H9 (cell line): ENCODE data around the gene CERS3. TPM values are rescaled to one million over a fixed set of nuclear protein-coding genes. Genes with fewer than 3 reads are reported as not detected.

Experiments used
- DNase-seq: peaks from one replicate; pipeline ENCODE4 v3.0.0-alpha.2; 2017
- H2AFZ ChIP-seq: one replicate; pipeline ENCODE4 v1.6.1; 2013; ENCODE audit warnings: mild to moderate bottlenecking, low read length, control low read depth, moderate library complexity
- H2AK5ac ChIP-seq: 2 replicates; pipeline ENCODE4 v1.6.1; 2013; ENCODE audit warnings: low read length, control low read depth, mixed read lengths; ENCODE audit not compliant: insufficient read length
- H2BK120ac ChIP-seq: one replicate; pipeline ENCODE4 v1.6.1; 2013; ENCODE audit warnings: low read depth, mild to moderate bottlenecking, low read length, control low read depth, inconsistent platforms; ENCODE audit not compliant: poor library complexity, severe bottlenecking
- H2BK12ac ChIP-seq: 2 replicates; pipeline ENCODE4 v1.6.1; 2013; ENCODE audit warnings: low read length, control low read depth, mixed read lengths, low read depth; ENCODE audit not compliant: insufficient read length
- H2BK15ac ChIP-seq: 2 replicates; pipeline ENCODE4 v1.6.1; 2013; ENCODE audit warnings: low read depth, low read length, control low read depth
- H2BK20ac ChIP-seq: one replicate; pipeline ENCODE4 v1.6.1; 2013; ENCODE audit warnings: low read depth, mild to moderate bottlenecking, low read length, control low read depth, inconsistent platforms; ENCODE audit not compliant: poor library complexity, severe bottlenecking
- H2BK5ac ChIP-seq: 2 replicates; pipeline ENCODE4 v1.6.1; 2013; ENCODE audit warnings: low read length, control low read depth, mixed read lengths; ENCODE audit not compliant: insufficient read length
- H3K14ac ChIP-seq: 2 replicates; pipeline ENCODE4 v1.6.1; 2013; ENCODE audit warnings: low read length, control low read depth; ENCODE audit not compliant: insufficient read depth
- H3K18ac ChIP-seq: 2 replicates; pipeline ENCODE4 v1.6.1; 2013; ENCODE audit warnings: low read depth, mild to moderate bottlenecking, mixed read lengths, low read length, control low read depth; ENCODE audit not compliant: insufficient read length
- H3K23ac ChIP-seq: 2 replicates; pipeline ENCODE4 v1.6.1; 2013; ENCODE audit warnings: low read length, control low read depth, mixed read lengths, low read depth; ENCODE audit not compliant: insufficient read length
- H3K23me2 ChIP-seq: 2 replicates; pipeline ENCODE4 v1.6.1; 2013; ENCODE audit warnings: low read depth, mild to moderate bottlenecking, mixed read lengths, low read length, control low read depth; ENCODE audit not compliant: insufficient read length, poor library complexity, severe bottlenecking
- H3K27ac ChIP-seq: 2 replicates; pipeline ENCODE4 v1.5.1; 2013; ENCODE audit warnings: low read length, control low read depth, mixed read lengths, low read depth; ENCODE audit not compliant: insufficient read length
- H3K27me3 ChIP-seq: 2 replicates; pipeline ENCODE4 v1.6.1; 2013; ENCODE audit warnings: low read length, control low read depth, inconsistent platforms; ENCODE audit not compliant: insufficient read depth
- H3K4ac ChIP-seq: 2 replicates; pipeline ENCODE4 v1.6.1; 2013; ENCODE audit warnings: low read depth, mild to moderate bottlenecking, control low read depth, inconsistent platforms, low read length, moderate library complexity
- H3K4me1 ChIP-seq: 2 replicates; pipeline ENCODE4 v1.6.1; 2013; ENCODE audit warnings: low read length, control low read depth, inconsistent platforms; ENCODE audit not compliant: insufficient read depth
- H3K4me2 ChIP-seq: 2 replicates; pipeline ENCODE4 v1.6.1; 2013; ENCODE audit warnings: low read length, control low read depth, mixed read lengths; ENCODE audit not compliant: insufficient read length, insufficient read depth
- H3K56ac ChIP-seq: 2 replicates; pipeline ENCODE4 v1.6.1; 2013; ENCODE audit warnings: low read depth, mild to moderate bottlenecking, mixed read lengths, low read length, control low read depth; ENCODE audit not compliant: insufficient read length
- H3K79me1 ChIP-seq: 2 replicates; pipeline ENCODE4 v1.6.1; 2013; ENCODE audit warnings: low read depth, mild to moderate bottlenecking, moderate library complexity, low read length, control low read depth, inconsistent platforms; ENCODE audit not compliant: insufficient read depth, poor library complexity, severe bottlenecking
- H3K79me2 ChIP-seq: 2 replicates; pipeline ENCODE4 v1.6.1; 2013; ENCODE audit warnings: low read length, control low read depth, inconsistent platforms; ENCODE audit not compliant: insufficient read depth
- H3K9ac ChIP-seq: 2 replicates; pipeline ENCODE4 v1.6.1; 2013; ENCODE audit warnings: low read length, control low read depth, mixed read lengths; ENCODE audit not compliant: insufficient read length; ENCODE audit errors: extremely low read depth
- H3K9me3 ChIP-seq: one replicate; pipeline ENCODE4 v1.6.1; 2013; ENCODE audit warnings: low read depth, low read length, inconsistent platforms; ENCODE audit not compliant: control insufficient read depth
- H3T11ph ChIP-seq: one replicate; pipeline ENCODE4 v1.6.1; 2013; ENCODE audit warnings: mild to moderate bottlenecking, low read length, control low read depth, inconsistent platforms
- H4K20me1 ChIP-seq: one replicate; pipeline ENCODE4 v1.6.1; 2013; ENCODE audit not compliant: control insufficient read depth, insufficient read length, insufficient read depth
- H4K5ac ChIP-seq: 2 replicates; pipeline ENCODE4 v1.6.1; 2013; ENCODE audit warnings: low read depth, mild to moderate bottlenecking, mixed read lengths, low read length, control low read depth; ENCODE audit not compliant: insufficient read length
- H4K8ac ChIP-seq: replicated peaks from 2 replicates; pipeline ENCODE4 v1.6.1; 2013; ENCODE audit warnings: low read length, control low read depth, mixed read lengths, low read depth; ENCODE audit not compliant: insufficient read length
- H4K91ac ChIP-seq: 2 replicates; pipeline ENCODE4 v1.6.1; 2013; ENCODE audit warnings: low read depth, mild to moderate bottlenecking, moderate library complexity, mixed read lengths, low read length, control low read depth; ENCODE audit not compliant: insufficient read length
- H3K27ac Mint-ChIP-seq, 3 experiments: 2 replicates in 2 of 3; 3 replicates in 1 of 3; pipeline ENCODE4 v1.8.0; 2020 to 2021; ENCODE audit warnings: mixed read lengths in 3 of 3, mild to moderate bottlenecking in 1 of 3, moderate library complexity in 1 of 3
- H3K27me3 Mint-ChIP-seq: 2 replicates; pipeline ENCODE4 v1.8.0; 2021; ENCODE audit warnings: low read depth, mild to moderate bottlenecking, moderate library complexity, mixed read lengths
- H3K36me3 Mint-ChIP-seq, 3 experiments: 2 replicates in 2 of 3; 3 replicates in 1 of 3; pipeline ENCODE4 v1.8.0; 2020 to 2021; ENCODE audit warnings: low read depth in 3 of 3, mixed read lengths in 3 of 3; ENCODE audit not compliant: insufficient read depth in 1 of 3
- H3K4me1 Mint-ChIP-seq, 2 experiments: 2 replicates each; pipeline ENCODE4 v1.8.0; 2020; ENCODE audit warnings: mixed read lengths in 2 of 2
- H3K4me3 Mint-ChIP-seq, 2 experiments: 2 replicates in 1 of 2; 3 replicates in 1 of 2; pipeline ENCODE4 v1.8.0; 2020 to 2021; ENCODE audit warnings: mild to moderate bottlenecking in 2 of 2, mixed read lengths in 2 of 2, moderate library complexity in 1 of 2
- H3K9me3 Mint-ChIP-seq, 2 experiments: 2 replicates in 1 of 2; 3 replicates in 1 of 2; pipeline ENCODE4 v1.8.0; 2020; ENCODE audit warnings: mild to moderate bottlenecking in 2 of 2, mixed read lengths in 2 of 2, moderate library complexity in 1 of 2
- WGBS: extraction: QIAGEN DNeasy Blood & Tissue Kit; methylation state at CpG from one replicate; pipeline ENCODE4 v1.1.7; 2013; ENCODE audit warnings: missing lambda C conversion rate, low lambda C conversion rate, mixed read lengths; ENCODE audit not compliant: insufficient read length; ENCODE audit errors: extremely low coverage; 5-methylcytosine and 5-hydroxymethylcytosine counted together
- total RNA-seq: library from RNA; stranded (reverse); gene quantifications from 2 replicates; pipeline ENCODE4 v1.2.1, GENCODE V29; 2021
- TF ChIP-seq, protein P1 (sequence below): fragments of 200-600 bp; sonication (generic); conservative IDR thresholded peaks from 3 replicates; pipeline ENCODE4 v1.8.0; 2021; ENCODE audit warnings: antibody characterized with exemption, mild to moderate bottlenecking

The CERS3 gene
- total RNA-seq, 1 experiment from 2014 or later = 1.4 TPM

DNA sequence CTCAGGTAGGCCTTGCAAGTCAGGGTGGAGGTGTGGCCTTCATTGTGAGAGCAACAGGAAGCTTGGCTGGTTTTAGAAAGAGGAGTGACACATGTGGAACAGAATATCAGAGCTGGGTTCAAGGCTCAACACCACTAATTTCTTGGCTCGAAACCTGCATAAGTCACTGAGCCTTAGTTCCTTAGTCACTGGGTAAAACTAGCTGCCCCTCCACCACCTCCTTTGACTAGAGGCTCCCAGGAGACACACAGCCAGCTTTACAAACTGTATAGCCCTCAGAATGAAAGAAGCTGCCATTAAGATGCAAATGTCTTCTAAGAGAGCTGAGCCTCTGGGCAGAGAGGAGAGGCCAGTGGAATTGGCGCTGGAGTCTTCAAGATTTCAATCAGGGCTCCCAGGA, 67.7 kb downstream of the CERS3 start:
- Histone ChIP-seq H3K23ac (no peak overlapping the region), H3K56ac (no peak overlapping the region), H3K79me2 (no peaks in the 10 kb centered on the region), H3K9me3 (no peaks in the 10 kb centered on the region), H3K9ac (no peak overlapping the region), H3K27me3 (no peaks in the 10 kb centered on the region), H3K18ac (no peak overlapping the region), H2BK5ac (no peak overlapping the region), H2BK12ac (no peak overlapping the region), H3T11ph (no peak overlapping the region), H4K5ac (no peak overlapping the region), H3K4me2 (no peak overlapping the region), H3K4ac (no peak overlapping the region), H4K8ac (no peak overlapping the region), H2AFZ (no peak overlapping the region), H4K20me1 (no peaks in the 10 kb centered on the region), H3K27ac (no peak overlapping the region), H2AK5ac (no peak overlapping the region), H2BK120ac (no peak overlapping the region), H4K91ac (no peak overlapping the region), H3K14ac (no peak overlapping the region), H3K4me1 (no peaks in the 10 kb centered on the region; the same call in 1 of the 2 replicates), H3K79me1 (no peaks in the 10 kb centered on the region), H3K23me2 (no peaks in the 10 kb centered on the region), H2BK15ac (no peak overlapping the region), H2BK20ac (no peak overlapping the region)
- no CpG with 5 or more reads among the region's 2 CpGs for WGBS
- Mint-ChIP-seq H3K9me3 (no peaks in the 10 kb centered on the region), H3K27ac (peak overlapping the region; percentile 31 to 73 (median 59); a peak in 5 of 7 replicates), H3K36me3 (no peaks in the 10 kb centered on the region; a peak in 1 of 7 replicates), H3K4me3 (peak overlapping the region in 1 of 2 experiments; percentile 7; a peak in 1 of 5 replicates), H3K27me3 (no peaks in the 10 kb centered on the region), H3K4me1 (peaks cover 27 to 28% of the 10 kb centered on the region in 2 experiments)
- DNase-seq = no peak
- TF ChIP-seq, protein P1, sequence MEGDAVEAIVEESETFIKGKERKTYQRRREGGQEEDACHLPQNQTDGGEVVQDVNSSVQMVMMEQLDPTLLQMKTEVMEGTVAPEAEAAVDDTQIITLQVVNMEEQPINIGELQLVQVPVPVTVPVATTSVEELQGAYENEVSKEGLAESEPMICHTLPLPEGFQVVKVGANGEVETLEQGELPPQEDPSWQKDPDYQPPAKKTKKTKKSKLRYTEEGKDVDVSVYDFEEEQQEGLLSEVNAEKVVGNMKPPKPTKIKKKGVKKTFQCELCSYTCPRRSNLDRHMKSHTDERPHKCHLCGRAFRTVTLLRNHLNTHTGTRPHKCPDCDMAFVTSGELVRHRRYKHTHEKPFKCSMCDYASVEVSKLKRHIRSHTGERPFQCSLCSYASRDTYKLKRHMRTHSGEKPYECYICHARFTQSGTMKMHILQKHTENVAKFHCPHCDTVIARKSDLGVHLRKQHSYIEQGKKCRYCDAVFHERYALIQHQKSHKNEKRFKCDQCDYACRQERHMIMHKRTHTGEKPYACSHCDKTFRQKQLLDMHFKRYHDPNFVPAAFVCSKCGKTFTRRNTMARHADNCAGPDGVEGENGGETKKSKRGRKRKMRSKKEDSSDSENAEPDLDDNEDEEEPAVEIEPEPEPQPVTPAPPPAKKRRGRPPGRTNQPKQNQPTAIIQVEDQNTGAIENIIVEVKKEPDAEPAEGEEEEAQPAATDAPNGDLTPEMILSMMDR = no peak
